GM12801 (cell line): Measurements from ENCODE around the gene CDCA5.

Source experiments
- CTCF ChIP-seq: IDR thresholded peaks from one replicate; pipeline ENCODE4 v1.5.1; 2011; ENCODE audit warnings: control low read depth; ENCODE audit not compliant: insufficient read length; ENCODE audit errors: extremely low read depth

Gene CDCA5

GRCh38 chr11:65095427-65095826 is 11.6 kb upstream of the CDCA5 start:
- no peak for TF ChIP-seq CTCF

GRCh38 chr11:65090628-65091027 is 6.8 kb upstream of the CDCA5 start:
- TF ChIP-seq CTCF = no peak

GRCh38 chr11:65089621-65090020 is 5.8 kb upstream of the CDCA5 start:
- no peak for TF ChIP-seq CTCF

GRCh38 chr11:65087827-65088226 is 4.0 kb upstream of the CDCA5 start:
- TF ChIP-seq CTCF = no peak

GRCh38 chr11:65087216-65087615 is 3.4 kb upstream of the CDCA5 start:
- TF ChIP-seq CTCF = no peak

GRCh38 chr11:65086809-65087208 is 3.0 kb upstream of the CDCA5 start:
- TF ChIP-seq CTCF = no peak

- TF ChIP-seq CTCF = no peak
Measured at GRCh38 chr11:65085446-65085845, 1.6 kb upstream of the CDCA5 start.

- no peak for TF ChIP-seq CTCF
Measured at GRCh38 chr11:65084598-65085375, 947 bp upstream of the CDCA5 start.
